ENCODE measurements around the gene TMEM176A. TPM values are rescaled to one million over a fixed set of nuclear protein-coding genes. Genes with fewer than 3 reads are reported as not detected.

TMEM176A gene
- polyA plus RNA-seq, 5 donors: 4.2 to 6.8 (median 6.4) TPM

GRCh38 chr7:150787321-150788281, 13.0 kb upstream of the TMEM176A start:
- DNase-seq: peak in 1 of 2 donors; percentile 57

GRCh38 chr7:150788474-150789269, 11.9 kb upstream of the TMEM176A start:
- no peak for DNase-seq

- DNase-seq: no peak
Measured at GRCh38 chr7:150790416-150791075, 10.0 kb upstream of the TMEM176A start.

GRCh38 chr7:150791304-150791703, 9.3 kb upstream of the TMEM176A start:
- DNase-seq: no peak

GRCh38 chr7:150791746-150792452, 8.7 kb upstream of the TMEM176A start:
- no peak for DNase-seq

- no peak for DNase-seq
Measured at GRCh38 chr7:150793569-150794238, 6.9 kb upstream of the TMEM176A start.

GRCh38 chr7:150797661-150798060, 2.9 kb upstream of the TMEM176A start:
- no peak for DNase-seq

GRCh38 chr7:150799156-150799555, 1.4 kb upstream of the TMEM176A start:
- DNase-seq: no peak

GRCh38 chr7:150799741-150800580, 608 bp upstream of the TMEM176A start, which contains the start of gene TMEM176B:
TSS of gene TMEM176B (minus strand) at chr7:150800364. CDS start at chr7:150796569, 3,795 bp downstream.
- DNase-seq: no peak

GRCh38 chr7:150801242-150801945, 825 bp downstream of the TMEM176A start:
- DNase-seq: no peak

- DNase-seq: no peak
Measured at GRCh38 chr7:150801946-150802771, 1.6 kb downstream of the TMEM176A start.

GRCh38 chr7:150803161-150803860, 2.7 kb downstream of the TMEM176A start:
- DNase-seq: no peak

- no peak for DNase-seq
Measured at GRCh38 chr7:150804802-150805201, 4.2 kb downstream of the TMEM176A start.

GRCh38 chr7:150805864-150806263, 5.3 kb downstream of the TMEM176A start:
- no peak for DNase-seq

GRCh38 chr7:150806454-150806853, 5.9 kb downstream of the TMEM176A start:
- DNase-seq: no peak

GRCh38 chr7:150806863-150807262, 6.3 kb downstream of the TMEM176A start:
- no peak for DNase-seq

All from right lung (tissue), 5 donors.